HepG2 (cell line): ENCODE results near the gene ISOC2. TPM values are rescaled to one million over a fixed set of nuclear protein-coding genes. Genes with fewer than 3 reads are reported as not detected.

ENCODE experiments used
- ATF4 ChIP-seq, 2 experiments: fragments of 450-650 bp in 1 of 2; sonication (generic) in 1 of 2; formaldehyde crosslinking; IDR thresholded peaks; 2 replicates each; pipeline versions ENCODE4 v1.5.0 to v1.8.0; 2020 to 2022; ENCODE audit warnings: mild to moderate bottlenecking in 1 of 2, missing genetic modification reagents in 1 of 2
- ATF6 ChIP-seq: sonication (generic); formaldehyde crosslinking; conservative IDR thresholded peaks from 2 replicates; pipeline ENCODE4 v1.4.0; 2020; ENCODE audit warnings: missing genetic modification reagents
- BRD4 ChIP-seq: sonication (generic); formaldehyde crosslinking; IDR thresholded peaks from 2 replicates; pipeline ENCODE4 v1.4.0; 2020; ENCODE audit warnings: missing genetic modification reagents
- ELF4 ChIP-seq: sonication (generic); formaldehyde crosslinking; IDR thresholded peaks from 2 replicates; pipeline ENCODE4 v1.5.0; 2020; ENCODE audit warnings: missing genetic modification reagents, mild to moderate bottlenecking, moderate library complexity, borderline replicate concordance
- FOXK1 ChIP-seq: sonication (generic); formaldehyde crosslinking; IDR thresholded peaks from 2 replicates; pipeline ENCODE4 v1.4.0; 2020; ENCODE audit warnings: low read depth, missing genetic modification reagents, borderline replicate concordance
- HES4 ChIP-seq: sonication (generic); formaldehyde crosslinking; IDR thresholded peaks from 2 replicates; pipeline ENCODE4 v1.9.0; 2021; ENCODE audit warnings: mild to moderate bottlenecking, missing genetic modification reagents, borderline replicate concordance
- HMGXB4 ChIP-seq, 2 experiments: sonication (generic) in 1 of 2; formaldehyde crosslinking in 1 of 2; IDR thresholded peaks; 2 replicates each; pipeline versions ENCODE4 v1.4.0 to v1.6.1; 2018 to 2020; ENCODE audit warnings: missing genetic modification reagents in 2 of 2, borderline replicate concordance in 1 of 2, low read depth in 1 of 2, mild to moderate bottlenecking in 1 of 2, missing biosample characterization in 1 of 2
- HNRNPLL ChIP-seq: fragments of 200-400 bp; formaldehyde crosslinking; IDR thresholded peaks from 2 replicates; pipeline ENCODE4 v1.6.1; 2017; ENCODE audit warnings: mild to moderate bottlenecking, low read depth, low read length; ENCODE audit not compliant: poor library complexity, severe bottlenecking
- MAF1 ChIP-seq: sonication (generic); formaldehyde crosslinking; IDR thresholded peaks from 2 replicates; pipeline ENCODE4 v1.5.0; 2020; ENCODE audit warnings: missing genetic modification reagents, borderline replicate concordance
- NR2C2 ChIP-seq: sonication (generic); formaldehyde crosslinking; IDR thresholded peaks from 2 replicates; pipeline ENCODE4 v1.4.0; 2020; ENCODE audit warnings: missing genetic modification reagents, mild to moderate bottlenecking, moderate library complexity, borderline replicate concordance
- PPARG ChIP-seq: conservative IDR thresholded peaks from 2 replicates; pipeline ENCODE4 v1.6.1; 2016; ENCODE audit warnings: missing biosample characterization, missing genetic modification reagents
- PRDM15 ChIP-seq: sonication (generic); formaldehyde crosslinking; IDR thresholded peaks from 2 replicates; pipeline ENCODE4 v1.4.0; 2020; ENCODE audit warnings: missing genetic modification reagents
- SP140L ChIP-seq: sonication (generic); formaldehyde crosslinking; IDR thresholded peaks from 2 replicates; pipeline ENCODE4 v1.4.0; 2020; ENCODE audit warnings: missing genetic modification reagents, borderline replicate concordance
- WIZ ChIP-seq: sonication (generic); formaldehyde crosslinking; IDR thresholded peaks from 2 replicates; pipeline ENCODE4 v1.5.1; 2020; ENCODE audit warnings: mild to moderate bottlenecking, missing genetic modification reagents
- ZBTB7B ChIP-seq: sonication (generic); formaldehyde crosslinking; IDR thresholded peaks from 2 replicates; pipeline ENCODE4 v1.4.0; 2020; ENCODE audit warnings: missing genetic modification reagents
- ZMYM4 ChIP-seq: sonication (generic); formaldehyde crosslinking; IDR thresholded peaks from 2 replicates; pipeline ENCODE4 v1.8.1; 2023; ENCODE audit warnings: mild to moderate bottlenecking, missing genetic modification reagents
- ZNF350 ChIP-seq: sonication (generic); formaldehyde crosslinking; IDR thresholded peaks from 2 replicates; pipeline ENCODE4 v1.4.0; 2020; ENCODE audit warnings: mild to moderate bottlenecking, low read depth, missing genetic modification reagents, borderline replicate concordance
- ZNF496 ChIP-seq: sonication (generic); formaldehyde crosslinking; IDR thresholded peaks from 2 replicates; pipeline ENCODE4 v1.8.1; 2023; ENCODE audit warnings: mild to moderate bottlenecking, moderate library complexity, missing genetic modification reagents; ENCODE audit not compliant: insufficient replicate concordance
- ZNF784 ChIP-seq: sonication (generic); formaldehyde crosslinking; IDR thresholded peaks from 2 replicates; pipeline ENCODE4 v1.5.1; 2020; ENCODE audit warnings: missing genetic modification reagents, mild to moderate bottlenecking, borderline replicate concordance
- polyA plus RNA-seq, 8 experiments: library from polyadenylated mRNA; depleted of rRNA in 3 of 8; stranded (reverse) in 7 of 8; unstranded in 1 of 8; fragments of >200 nt; fragmentation: Illumina TruSeq in 4 of 8; extraction: Trizol in 4 of 8; gene quantifications; 2 replicates each; pipeline versions ENCODE4 v1.2.1 to v1.2.3, GENCODE V29; 2011 to 2016; ENCODE audit warnings: low read depth in 4 of 8, missing spikeins in 1 of 8, mixed read lengths in 1 of 8; ENCODE audit not compliant: insufficient read depth in 1 of 8
- total RNA-seq, 5 experiments: library from RNA; depleted of rRNA; stranded (reverse); fragments of >200 nt; fragmentation: Illumina TruSeq; extraction: Trizol; gene quantifications; 2 replicates each; pipeline ENCODE4 v1.2.3, GENCODE V29; 2016; ENCODE audit warnings: low read depth in 1 of 5

Gene ISOC2
- total and polyA plus RNA-seq, 2 of the 13 experiments (the other 11 are each of a cell fraction or from before 2014, with no cell fraction given): 76.8 to 105 TPM

- no peak for TF ChIP-seq ATF6 (CRISPR knock-in tag)
- no peak for TF ChIP-seq PRDM15 (CRISPR knock-in tag)
- no peak for TF ChIP-seq BRD4 (CRISPR knock-in tag)
- no peak for TF ChIP-seq ZNF784
- TF ChIP-seq NR2C2 (CRISPR knock-in tag): no peak
- TF ChIP-seq ATF4 (CRISPR knock-in tag; IDR thresholded peaks at IDR 0.05): 0 out of 4 replicates have a peak, but pooled peaks of 1 of the 2 experiments have one; percentile 30
- TF ChIP-seq HMGXB4 (CRISPR knock-in tag; IDR thresholded peaks at IDR 0.05; ENCODE audit: borderline replicate concordance in 1 of 2, low read depth in 1 of 2): no peak
- TF ChIP-seq ZMYM4 (CRISPR knock-in tag): no peak
- TF ChIP-seq HES4 (CRISPR knock-in tag): peak; percentile 6; the same call in 1 of the 2 replicates
- no peak for TF ChIP-seq ZBTB7B (CRISPR knock-in tag)
- no peak for TF ChIP-seq SP140L
- 0 out of 2 replicates have a peak, but pooled peaks have one; percentile 5 for TF ChIP-seq PPARG (CRISPR knock-in tag)
- no peak for TF ChIP-seq HNRNPLL
- TF ChIP-seq ZNF496: no peak
- TF ChIP-seq FOXK1 (CRISPR knock-in tag): 0 out of 2 replicates have a peak, but pooled peaks have one; percentile 5
- no peak for TF ChIP-seq ZNF350 (CRISPR knock-in tag)
- 0 out of 2 replicates have a peak, but pooled peaks have one; percentile 51 for TF ChIP-seq ELF4 (CRISPR knock-in tag)
- no peak for TF ChIP-seq WIZ
- no peak for TF ChIP-seq MAF1
Observed at GRCh38 chr19:55460670-55461258, 678 bp downstream of the ISOC2 start (continued).
